Activated CD8-positive, alpha-beta memory T cell treated with anti-CD3 and anti-CD28 coated beads, Interleukin-2, amount 50 U/mL, for 48 hours (primary cell): Measurements from ENCODE around the gene PTGES2.
A peak's percentile ranks its signal among the peaks of the same experiment; 100 is the strongest.
"Not testable (repeated sequence)": the region's sequence is repeated elsewhere in the genome, so short reads cannot be mapped to it uniquely, and the experiment has no call there.

Experiments used
- DNase-seq: peaks from one replicate; pipeline ENCODE4 v3.0.0-alpha.2; 2020

PTGES2 gene

GRCh38 chr9:128118472-128118857 is 9.1 kb downstream of the PTGES2 start:
- DNase-seq: no peak

DNA sequence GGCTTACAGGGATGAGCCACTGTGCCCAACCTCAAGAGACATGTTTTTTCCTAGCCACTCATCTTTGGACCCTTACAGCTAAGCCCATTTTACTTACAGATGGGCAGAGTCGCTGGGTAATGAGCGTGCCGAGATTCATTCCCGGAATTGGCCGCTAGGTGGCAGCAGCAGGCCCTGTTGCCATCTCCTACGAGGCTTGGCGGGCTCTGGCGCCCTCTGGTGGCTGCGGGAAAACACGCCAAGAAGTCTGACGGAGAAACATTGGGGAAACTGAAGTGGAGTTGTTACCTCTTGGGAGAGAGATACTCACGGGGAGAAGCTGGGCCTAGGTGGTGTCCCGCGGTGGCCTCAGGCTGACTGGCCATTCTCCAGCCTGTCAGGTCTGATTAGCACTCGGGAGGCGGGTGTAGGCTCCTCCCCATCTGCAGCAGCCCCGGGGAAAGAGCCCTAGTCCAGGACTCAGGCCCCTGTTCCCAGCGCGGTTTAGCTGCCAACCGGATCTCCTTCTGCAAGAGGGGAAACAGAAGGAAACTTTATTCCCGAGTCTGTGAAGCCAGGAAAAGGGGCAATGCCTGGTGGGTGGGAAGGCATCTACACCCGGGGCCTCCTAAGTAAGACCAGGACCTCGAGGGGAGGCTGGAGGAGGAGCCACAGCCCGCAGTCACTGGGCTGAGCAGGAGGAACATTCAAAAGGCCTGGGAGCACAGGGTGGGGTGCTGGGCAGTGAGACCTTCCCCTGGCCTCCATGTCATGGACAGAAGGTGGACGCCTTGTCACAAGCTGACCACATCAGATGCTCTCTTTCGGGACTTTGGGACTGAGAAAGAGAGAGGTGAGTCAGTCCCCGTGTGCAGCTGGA is 9.7 kb downstream of the PTGES2 start:
- peak; percentile 100 for DNase-seq

- DNase-seq: no peak
Observed at GRCh38 chr9:128116104-128117083, 11.1 kb downstream of the PTGES2 start.

- no peak for DNase-seq
Observed at GRCh38 chr9:128115187-128116103, 12.1 kb downstream of the PTGES2 start.

DNA sequence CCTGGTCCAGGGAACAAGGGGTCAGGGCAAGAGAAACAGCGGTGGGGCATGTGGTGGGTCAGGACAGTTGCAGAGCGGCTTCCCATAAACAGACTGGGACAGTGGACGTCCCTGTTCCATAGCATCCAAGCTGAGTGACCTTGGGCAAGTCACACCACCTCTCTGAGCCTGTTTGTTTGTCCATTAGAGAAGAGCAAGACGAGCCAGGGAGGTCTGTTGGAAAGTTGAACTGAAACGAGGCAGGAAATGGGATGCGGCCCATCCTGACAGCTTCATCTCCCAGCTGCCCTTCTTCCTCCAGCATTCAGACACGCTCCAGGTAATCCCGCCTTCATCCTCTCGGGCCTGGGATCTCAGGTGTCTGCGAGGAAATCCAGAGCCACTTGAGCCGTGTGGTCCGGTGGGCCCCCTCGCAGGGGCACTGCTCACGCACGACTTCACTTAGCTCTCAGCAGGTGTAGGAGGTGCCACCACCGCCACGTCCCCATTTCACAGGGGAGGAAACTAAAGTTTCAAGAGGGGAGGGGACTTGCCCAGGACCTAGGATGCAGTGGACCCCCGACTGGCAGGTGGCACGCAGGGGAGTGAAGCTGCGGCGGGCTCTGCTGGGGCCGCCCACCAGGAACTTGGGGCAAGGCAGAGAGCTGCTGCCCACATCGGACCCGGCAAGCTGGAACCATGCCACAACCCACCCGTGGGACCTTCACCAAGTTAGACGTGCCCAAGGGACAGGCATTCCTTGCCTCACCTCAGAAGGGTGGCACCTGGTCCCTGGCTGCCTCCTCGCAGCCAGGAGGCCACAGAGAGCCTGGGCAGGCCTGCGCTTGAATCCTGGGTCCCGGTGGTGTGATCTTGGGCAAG is 13.0 kb downstream of the PTGES2 start:
- no peak for DNase-seq

DNA sequence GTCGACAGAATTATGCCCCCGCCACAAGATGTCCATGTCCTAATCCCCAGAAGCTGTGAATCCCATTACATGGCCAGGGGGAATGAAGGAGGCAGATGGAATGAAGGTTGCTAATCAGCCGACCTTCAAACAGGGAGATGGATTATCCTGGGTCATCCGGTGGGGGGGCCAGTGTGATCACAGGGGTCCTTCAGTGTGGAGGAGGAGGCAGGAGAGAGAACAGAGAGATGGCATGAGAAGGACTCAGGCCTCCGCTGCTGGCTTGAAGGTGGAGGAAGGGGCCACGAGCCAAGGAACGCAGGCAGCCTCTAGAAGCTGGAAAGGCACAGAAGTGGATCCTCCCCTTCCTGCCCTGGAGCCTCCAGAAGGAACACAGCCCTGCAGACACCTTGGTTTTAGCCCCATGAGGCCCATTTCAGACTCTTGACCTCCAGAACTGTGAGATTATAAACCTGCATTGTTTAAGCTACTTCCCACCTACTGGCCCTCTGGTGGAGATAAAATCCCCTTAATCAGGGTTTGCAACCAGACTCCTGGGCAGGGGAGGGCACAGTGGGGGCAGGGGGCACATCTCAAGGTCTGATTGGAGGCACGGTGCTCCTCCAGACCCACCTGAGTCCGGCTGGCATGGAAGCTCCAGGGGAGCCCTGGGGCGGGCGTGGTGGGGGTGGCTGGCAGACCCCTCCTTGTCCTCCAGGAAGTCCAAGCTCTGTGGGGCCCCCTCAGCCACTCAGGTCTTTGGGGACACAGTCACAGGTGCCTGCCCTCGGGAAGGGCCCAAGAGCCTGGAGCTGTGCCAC is 13.8 kb downstream of the PTGES2 start:
- no peak for DNase-seq

- DNase-seq: not testable (repeated sequence)
Observed at GRCh38 chr9:128111726-128112125, 15.8 kb downstream of the PTGES2 start.

DNA sequence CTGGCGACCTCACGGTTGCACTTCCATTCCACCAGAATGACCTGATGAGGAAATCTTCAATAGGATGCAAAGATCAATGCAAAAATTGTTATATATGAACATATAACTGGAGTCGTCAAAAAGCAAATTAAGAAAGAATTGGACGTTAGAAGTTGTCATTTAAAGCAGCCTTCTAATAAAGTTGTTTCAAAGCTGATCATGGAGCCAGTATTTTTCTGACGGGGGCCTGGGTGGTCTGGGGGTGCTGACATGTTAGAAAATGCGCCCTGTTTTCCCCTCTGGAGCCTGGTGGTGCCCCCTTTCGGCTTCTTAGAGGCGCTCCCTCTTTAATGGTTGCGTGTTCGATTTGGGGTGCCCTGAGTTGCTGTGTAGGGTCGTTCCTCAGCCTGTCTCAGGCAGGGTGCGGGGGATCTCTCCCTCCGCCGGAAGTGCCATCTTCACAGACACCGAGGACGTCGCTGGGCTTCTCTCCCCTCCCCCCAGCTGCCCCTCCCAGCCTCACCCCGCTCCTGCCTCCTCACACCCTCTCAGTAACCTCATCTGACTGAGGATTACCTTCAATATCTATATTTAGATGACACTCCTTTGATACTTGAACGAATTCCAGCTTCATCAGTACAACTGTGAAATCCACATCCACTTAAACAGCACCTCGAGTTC is 18.3 kb downstream of the PTGES2 start:
- DNase-seq: no peak

DNA sequence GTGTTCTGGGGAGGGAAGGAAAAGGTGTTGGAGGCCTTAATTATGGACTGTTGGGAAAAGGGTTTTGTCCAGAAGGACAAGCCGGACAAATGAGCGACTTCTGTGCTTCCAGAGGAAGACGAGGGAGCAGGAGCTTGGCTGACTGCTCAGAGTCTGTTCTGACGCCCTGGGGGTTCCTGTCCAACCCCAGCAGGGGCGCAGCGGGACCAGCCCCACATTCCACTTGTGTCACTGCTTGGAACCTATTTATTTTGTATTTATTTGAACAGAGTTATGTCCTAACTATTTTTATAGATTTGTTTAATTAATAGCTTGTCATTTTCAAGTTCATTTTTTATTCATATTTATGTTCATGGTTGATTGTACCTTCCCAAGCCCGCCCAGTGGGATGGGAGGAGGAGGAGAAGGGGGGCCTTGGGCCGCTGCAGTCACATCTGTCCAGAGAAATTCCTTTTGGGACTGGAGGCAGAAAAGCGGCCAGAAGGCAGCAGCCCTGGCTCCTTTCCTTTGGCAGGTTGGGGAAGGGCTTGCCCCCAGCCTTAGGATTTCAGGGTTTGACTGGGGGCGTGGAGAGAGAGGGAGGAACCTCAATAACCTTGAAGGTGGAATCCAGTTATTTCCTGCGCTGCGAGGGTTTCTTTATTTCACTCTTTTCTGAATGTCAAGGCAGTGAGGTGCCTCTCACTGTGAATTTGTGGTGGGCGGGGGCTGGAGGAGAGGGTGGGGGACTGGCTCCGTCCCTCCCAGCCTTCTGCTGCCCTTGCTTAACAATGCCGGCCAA is 19.1 kb downstream of the PTGES2 start:
- DNase-seq: no peak

- no peak for DNase-seq
Observed at GRCh38 chr9:128107468-128108268, 19.9 kb downstream of the PTGES2 start.

- no peak for DNase-seq
Observed at GRCh38 chr9:128106940-128107467, 20.5 kb downstream of the PTGES2 start.

DNA sequence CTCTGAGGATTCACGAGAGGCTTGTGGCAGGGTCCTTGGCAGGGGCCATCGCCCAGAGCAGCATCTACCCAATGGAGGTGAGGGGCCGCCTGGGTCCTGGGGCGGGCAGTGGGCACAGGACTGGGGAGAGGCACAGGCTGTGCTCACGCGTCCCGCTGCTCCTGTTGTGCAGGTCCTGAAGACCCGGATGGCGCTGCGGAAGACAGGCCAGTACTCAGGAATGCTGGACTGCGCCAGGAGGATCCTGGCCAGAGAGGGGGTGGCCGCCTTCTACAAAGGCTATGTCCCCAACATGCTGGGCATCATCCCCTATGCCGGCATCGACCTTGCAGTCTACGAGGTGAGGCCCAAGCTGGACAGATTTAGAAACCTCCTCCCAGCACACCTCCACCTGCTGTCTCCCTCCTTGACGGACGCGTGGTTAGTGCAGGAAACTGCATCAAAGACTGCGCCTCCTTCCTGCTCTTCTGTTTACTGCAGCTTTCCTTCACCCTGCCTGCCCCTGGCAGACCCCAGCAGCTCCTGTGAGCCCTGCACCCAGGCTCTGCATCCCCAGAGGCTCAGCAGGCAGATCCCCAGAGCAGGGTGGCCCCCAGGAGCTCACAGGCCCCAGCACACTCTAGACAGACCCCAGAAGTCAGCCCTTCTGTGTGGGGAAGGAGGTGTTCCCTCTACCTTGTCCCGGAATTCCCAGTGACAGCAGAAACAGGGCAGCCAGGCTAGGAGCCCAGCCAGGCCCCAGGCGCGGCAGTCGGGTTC is 21.2 kb downstream of the PTGES2 start:
- no peak for DNase-seq

DNA sequence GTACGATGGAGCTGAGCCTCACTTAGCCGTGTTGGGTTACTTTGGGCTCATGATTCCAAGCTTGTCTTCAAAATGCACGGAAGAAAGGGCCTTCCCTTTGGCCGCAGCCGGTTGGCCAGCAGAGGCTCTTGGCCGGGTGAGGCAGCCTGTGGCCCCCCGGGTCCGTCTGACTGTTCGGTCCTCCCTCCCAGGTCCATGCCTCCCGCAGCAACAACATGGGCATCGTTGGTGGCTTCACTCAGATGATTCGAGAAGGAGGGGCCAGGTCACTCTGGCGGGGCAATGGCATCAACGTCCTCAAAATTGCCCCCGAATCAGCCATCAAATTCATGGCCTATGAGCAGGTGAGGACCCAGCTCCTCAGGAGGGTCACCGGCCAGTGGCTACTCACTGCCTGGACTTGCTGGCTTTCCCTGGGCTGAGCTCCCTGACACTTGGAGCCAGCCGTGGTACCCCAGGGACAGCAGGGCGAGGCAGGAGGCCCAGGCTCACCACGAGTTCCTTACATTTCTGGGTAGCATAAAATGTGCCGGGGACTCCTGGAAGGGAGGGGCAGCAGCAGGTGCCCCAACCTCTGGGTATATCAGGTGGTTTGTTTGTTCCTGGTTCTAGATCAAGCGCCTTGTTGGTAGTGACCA is 21.9 kb downstream of the PTGES2 start:
- DNase-seq: no peak

DNA sequence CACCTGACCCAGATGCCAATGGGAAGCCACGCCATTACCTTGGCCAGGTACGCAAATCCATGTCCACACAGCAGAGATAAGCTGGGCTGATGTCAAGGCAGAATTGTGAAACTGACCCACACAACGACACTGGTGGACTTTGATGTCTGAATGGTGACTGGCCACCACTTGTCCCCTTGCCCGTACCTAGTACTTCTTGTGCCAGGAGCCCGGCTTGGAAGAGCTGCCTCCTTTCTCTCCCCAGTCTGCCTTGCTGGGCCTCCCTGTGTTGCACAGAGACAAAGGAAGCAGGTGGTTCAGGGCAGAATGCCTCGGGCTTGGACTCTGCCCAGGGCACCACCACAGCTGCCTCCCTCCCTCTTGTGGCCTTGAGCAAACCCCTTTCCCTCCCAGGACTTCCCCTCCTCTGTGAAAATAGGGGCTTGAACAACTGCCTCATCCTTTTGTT is 23.3 kb downstream of the PTGES2 start:
- DNase-seq: no peak

DNA sequence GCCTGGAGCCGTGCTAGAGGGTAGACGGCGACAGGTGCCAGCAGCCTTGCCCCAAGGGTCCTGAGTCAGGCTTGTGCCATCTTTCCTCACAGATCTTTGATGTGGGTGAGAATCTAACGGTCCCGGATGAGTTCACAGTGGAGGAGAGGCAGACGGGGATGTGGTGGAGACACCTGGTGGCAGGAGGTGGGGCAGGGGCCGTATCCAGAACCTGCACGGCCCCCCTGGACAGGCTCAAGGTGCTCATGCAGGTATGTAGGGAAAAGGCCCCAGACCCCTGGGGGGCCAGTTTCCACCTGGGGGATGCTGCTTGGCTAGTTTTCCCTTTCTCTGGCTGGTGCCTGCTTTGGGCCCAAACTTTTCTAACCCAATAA is 24.0 kb downstream of the PTGES2 start:
- DNase-seq: no peak

DNA sequence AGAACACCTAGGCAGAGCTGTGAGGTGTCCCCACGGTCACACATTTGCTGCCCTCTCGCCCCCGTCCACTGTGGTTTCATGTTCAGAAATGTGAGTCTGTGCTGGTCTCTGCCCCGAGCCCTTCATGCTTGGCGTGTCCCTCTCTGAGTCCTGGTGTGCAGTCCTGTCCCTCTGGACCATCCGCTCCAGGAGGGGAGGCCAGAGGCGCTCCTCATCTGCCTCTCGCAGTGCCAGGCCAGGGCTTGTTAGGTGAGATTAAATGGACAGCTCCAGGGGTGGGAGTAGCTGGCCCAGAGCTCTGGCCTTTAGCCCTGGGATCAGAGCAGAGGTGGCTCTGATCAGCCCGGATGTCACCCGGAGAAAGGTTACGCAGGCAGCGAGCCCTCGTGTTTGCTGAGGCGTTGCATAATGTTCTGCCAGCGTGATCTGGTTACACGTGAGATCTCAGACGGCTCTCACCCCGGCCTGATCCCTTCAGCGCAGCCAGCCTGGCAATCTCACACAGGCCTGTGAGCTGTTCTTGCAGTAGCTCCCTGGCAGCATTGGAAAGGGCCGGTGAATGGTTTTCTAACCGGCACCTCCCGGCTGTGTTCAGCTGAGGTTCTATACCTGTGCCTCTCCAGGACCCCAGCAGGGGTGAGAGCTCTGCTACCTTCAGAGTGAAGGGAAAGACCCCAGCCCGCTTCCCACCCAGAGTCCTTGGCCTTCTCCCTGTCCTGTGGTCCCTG is 24.5 kb downstream of the PTGES2 start:
- DNase-seq: no peak
